Measurements from ENCODE around the gene CAPN15. TPM values are rescaled to one million over a fixed set of nuclear protein-coding genes. Genes with fewer than 3 reads are reported as not detected.

CAPN15 gene
- total RNA-seq, 1 experiment from 2014 or later: 7.1 TPM

DNA sequence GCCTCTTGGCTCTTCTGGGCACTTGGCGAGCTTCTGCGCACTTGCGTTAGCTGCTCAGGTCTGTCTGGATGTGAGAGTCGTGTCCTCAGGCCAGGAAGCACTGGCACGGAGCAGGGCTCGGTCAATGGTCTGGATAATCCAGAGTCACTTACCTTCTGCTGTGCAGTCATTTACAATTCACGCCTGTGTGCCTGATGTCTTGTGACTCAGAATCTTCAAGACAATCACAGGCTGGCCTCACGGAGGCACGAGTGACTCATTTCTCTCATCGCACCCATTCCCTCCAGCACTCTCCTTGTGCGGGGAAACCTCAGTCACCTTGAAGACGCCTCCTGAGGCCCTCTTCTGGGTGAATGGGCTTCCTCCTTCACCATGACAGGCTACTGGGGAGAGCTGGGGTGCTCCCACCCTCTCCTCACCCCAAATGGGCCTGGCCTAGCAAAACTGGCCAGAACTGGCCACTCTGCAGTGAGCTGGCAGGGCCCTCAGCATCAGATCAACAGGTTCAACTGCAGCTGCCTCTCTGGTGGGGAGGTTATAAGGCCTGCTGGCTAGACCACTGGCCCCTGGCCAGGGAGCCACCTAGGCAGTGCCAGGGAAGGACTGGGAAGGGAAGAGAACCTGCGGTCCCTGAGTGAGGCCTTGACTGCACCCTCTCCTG lies 1.9 kb upstream of the CAPN15 start:
- peak; percentile 89 for DNase-seq (ENCODE audit: low read depth)

DNA sequence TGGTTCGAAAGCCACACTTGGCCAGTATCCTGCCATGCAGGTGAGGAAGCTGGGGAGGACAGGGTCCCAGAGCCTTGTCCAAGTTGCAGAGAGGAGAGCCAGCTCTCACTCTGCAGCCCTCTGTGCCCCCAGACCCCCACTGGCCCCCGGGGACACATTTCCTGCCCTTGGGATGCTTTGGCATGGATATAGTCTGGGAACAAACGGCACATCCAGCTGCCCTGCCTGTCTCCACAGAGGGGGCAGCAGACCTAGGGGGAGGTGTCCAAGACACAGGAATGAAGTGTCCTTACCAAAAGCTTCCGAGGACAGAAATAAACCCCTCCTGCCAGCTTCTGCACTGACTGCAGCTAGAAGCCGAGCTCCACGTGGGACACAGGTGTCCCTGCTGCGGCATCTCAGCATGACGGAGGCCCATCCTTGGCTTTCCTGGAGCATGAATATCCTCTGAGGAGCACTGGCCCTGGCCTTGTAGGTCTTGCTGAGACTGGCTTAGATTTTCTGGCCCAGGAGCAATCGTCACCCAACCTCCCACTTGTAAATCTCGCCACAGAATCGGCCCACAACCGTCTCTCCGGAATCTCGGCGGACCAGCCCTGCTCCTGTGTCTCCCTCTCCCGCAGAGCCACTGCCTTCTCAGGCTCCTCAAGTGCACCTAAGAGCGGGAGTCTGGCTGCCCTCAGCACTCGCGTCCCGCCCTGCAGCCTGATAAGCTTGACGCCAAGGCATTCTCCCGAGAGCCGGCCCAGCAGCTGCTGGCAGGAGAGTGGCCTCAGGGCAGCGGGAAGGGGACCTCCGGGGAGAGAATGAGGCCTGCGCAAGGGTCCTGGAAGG lies 1.1 kb upstream of the CAPN15 start:
- DNase-seq (ENCODE audit: low read depth): peak; percentile 53

DNA sequence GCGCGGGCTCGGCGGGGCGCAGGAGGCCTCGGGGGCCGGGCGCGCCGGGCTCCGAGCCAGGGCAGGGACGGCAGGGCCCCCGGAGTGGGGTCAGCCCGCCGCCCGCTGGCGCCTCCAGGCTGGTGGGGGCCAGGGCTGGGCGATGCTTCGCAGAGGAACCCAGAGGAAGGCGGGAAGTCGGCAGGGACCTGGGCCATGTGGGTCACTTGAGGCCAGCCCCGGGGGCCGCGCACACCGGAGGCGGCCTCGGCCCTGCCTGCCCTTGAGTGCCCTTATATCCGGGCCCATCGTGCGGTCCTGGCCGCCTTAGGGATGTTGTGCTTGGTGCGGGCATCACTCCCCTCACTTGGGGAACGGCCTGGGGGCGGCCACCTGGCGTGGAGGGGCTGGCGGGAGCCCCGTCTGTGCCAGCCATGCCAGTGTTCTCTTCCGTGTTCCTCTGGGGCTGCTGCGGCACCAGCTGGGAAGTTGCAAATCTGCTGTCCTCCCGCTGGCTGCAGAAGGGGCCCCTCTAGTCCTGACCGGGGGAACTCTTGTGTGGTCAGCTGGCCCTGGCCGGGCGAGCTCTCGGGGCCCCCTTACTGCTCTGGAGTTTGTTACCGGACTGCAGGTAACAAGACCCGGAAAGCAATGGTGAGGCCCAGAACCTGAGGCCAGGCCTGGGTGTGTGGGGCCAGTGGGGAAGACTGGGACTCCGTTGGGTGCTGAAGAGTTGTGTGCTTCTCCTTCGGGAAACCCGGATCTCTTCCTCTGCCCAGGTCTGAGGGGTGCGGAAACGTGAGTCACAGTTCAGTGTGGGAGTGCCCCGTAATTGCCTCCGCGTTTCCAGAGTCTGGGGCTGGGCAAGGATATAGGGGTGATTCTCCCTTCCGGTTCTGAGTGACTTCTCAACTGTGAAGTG lies 849 bp downstream of the CAPN15 start:
- DNase-seq (ENCODE audit: low read depth): peak; percentile 77

DNA sequence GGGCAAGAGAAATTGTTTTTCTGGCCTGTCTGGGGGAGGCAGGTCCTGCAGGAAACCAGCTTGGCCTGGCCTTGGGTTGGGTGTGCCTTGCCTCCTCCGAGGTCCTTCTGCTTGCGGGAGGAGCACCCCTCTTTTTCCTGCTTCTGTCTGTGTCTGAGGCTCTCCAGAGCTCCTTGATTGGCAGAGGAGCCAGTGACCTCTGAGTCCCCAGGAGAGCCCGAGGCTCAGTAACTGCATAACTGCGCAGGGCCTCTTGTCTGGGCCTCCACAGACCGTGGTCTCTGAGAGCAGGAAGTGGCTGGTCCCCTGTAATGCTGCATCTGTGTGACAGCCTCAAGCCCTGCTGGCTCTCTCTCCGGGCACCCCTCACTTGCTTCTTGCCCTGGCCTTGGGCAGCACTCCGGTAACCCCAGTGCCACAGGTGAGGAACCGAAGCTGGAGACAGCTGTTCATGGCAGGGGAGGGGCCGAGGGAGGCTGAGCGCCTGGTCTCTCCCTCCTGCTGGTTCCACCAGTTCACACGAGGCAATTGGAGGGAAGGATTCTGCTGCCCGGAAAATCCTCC lies 1.6 kb downstream of the CAPN15 start:
- no peak for DNase-seq (ENCODE audit: low read depth)

DNA sequence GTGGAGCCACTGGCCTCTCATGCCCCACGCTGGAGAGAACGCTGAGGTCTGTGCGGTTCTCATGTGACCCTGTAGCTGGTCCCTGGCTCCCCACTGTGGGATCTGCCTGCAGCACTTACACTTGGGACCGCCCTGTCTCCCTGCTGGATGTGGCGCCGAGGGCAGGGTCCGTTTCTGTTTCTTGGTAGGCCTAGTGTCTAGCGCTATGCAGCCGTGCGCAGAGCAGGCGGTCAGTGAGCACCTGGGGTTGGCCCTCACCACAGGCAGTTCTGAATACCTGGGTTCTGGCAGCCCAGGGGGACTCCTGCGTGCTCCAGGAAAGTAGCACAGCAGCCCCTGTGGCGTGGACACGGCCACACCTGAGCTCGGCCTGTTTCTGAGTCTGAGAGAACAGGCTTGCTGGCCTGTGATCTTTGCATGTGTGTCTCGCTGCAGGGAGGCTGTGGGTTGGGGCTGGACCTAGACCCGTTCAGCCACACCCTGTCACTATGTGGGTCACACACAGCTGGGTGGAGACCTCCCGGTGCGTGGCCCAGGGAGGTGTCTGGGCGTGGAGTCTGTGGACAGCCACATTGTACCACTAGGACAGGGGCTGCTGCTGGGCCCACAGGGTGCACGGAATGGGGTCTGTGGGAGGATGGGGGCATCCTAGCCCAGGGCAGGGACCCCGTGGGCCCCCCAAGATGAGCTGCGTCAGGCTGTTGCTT lies 2.8 kb downstream of the CAPN15 start:
- no peak for DNase-seq (ENCODE audit: low read depth)

DNA sequence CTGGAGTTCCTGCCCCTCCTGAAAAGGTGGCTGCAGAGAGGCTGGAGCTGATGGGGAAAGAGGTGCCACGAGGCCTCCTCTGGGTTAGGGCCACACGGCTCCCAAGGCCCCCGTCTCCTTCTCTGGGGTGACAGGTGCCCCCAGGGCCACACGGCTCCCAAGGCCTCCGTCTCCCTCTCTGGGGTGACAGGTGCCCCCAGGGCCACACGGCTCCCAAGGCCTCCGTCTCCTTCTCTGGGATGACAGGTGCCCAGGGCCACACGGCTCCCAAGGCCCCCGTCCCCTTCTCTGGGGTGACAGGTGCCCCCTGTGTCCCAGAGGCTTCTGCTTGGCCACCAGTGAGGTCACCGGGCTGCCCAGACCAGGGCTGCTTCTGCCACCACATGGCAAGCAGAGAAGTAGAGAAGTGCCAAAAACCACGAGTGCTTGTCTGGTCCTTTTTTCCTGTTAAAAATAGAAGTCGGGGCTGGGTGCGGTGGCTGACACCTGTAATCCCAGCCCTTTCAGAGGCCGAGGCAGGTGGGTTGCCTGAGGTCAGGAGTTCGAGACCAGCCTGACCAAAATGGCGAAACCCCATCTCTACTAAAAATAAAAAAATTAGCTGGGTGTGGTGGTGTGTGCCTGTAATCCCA lies 4.1 kb downstream of the CAPN15 start:
- DNase-seq (ENCODE audit: low read depth): no peak

DNA sequence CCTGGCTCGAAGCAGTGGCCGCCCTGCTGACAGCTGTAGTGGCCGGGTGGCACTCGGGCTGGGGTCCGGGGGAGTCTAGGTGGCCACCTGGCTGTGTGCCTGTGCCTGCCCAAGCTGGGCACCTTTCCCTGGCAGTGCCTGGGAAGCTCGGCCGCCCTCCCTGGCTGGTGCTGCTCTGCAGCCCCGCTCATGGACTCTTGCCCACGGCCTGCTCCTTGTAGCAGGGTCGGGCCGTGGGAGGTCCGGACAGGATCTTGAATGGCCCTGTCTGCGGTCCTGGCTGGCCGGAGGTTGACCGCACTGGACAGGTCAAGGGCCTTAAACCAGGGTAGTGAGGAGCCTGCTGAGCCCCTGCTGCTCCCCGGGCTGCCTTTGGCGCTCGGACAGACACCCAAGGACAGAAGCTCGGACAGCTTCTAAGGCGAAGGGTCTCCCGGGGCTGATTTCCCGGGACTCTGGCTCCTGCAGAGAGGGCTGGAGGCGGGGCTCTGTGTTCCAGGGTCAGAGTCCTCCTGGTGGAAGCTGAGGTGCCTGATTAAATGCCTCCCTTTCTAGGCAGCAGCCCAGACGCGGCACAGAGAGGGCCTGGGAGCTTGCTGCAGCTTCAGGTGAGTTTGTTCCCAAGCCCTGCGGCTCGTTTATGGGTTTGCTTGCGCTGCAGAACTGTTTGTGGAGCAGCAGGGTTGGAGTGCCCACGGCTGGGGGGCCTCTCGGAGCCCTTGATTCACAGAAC lies 6.0 kb downstream of the CAPN15 start:
- no peak for DNase-seq (ENCODE audit: low read depth)

DNA sequence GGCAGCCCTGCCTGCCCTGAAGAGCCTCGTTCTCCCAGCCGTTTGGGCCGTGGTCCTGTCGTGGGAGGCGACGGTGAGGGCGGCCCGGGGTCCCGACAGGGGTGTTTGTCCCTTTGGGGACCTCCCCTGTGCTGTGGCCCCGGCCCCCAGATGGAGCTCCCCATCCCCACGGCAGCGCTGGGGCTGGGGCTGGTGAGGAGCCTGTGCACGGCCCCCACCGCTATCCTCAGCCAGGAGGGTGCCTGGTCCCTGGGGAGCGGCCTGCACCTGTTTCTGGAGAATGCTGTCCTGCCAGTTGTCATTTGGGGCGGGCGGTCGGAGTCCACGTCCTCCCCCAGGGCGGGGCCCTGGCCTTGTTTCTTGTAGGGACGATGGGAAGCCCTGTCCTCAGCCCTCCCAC lies 6.6 kb downstream of the CAPN15 start:
- DNase-seq (ENCODE audit: low read depth): no peak

DNA sequence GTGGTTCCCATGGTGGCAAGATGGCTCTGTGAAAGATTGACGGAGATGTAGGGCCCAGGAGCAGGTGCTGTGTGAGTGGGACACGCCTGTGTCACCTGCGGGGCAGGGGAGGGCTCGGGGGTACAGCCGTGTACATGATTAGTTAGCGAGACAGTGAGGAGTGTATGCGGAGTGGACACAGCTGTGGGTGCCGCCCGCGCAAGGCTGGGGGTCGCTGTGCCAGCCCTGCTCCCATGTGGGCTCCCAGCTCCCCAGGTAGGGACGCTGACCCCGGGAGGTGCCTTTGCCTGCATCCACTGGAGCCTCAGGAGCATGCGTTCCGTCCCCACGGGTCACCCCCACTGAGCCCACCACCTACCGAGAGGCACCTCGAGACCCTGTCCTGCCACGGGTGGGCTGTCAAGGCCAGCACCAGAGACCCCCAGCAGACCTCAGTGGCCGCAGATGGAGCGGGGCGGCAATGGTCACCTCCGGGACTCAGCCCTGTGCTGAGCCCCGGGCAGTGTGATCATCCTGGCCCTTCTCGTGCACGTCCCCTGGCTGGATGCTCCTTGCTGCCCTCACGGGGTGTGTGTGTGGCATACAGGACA lies 7.4 kb downstream of the CAPN15 start:
- DNase-seq (ENCODE audit: low read depth): no peak

DNA sequence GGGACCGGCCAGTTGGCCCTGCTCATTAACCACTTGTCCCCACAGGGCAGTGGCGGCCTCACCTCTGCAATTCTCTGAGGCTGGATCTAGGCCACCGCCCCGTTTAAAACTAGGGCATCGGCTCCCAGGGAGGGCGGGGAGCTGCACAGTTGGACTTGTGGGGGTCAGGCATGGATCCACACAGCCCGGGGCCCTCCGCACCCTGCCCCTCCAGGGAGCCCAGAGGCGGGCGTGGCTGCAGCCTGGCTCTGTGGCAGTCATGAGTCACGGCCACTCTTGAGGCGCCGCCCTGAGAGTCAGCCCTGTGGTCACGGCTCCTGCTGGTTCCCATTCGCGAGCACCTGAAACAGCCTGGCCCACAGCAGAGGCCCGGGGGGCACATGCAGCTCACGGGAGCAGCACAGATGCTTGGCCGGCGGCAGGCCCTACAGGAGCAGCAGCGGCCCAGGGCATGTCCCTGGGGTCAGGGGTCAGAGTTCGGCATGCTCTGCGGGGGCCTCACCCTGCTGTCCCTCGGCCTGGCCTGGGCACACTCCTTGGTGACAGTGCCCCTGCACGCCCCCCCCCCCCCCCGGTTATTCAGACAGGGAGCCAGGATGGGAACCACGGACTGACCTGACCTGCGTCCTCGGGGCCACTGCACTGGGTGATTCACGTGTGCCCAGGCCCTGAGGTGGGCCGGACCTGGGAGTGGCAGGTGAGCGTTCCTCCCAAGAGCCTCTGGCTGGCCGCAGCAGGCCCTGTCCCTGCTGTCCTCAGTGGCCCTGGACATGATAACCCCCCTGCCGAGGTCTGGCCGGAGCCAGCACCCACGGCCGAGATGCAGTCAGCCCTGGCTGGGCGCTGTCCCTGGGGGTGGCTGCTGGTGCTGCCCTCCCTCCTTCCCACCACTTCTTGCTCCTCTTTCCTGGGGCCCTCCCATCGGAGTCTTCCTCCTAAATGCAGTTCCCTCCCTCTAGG lies 8.2 kb downstream of the CAPN15 start:
- DNase-seq (ENCODE audit: low read depth): peak; percentile 87

DNA sequence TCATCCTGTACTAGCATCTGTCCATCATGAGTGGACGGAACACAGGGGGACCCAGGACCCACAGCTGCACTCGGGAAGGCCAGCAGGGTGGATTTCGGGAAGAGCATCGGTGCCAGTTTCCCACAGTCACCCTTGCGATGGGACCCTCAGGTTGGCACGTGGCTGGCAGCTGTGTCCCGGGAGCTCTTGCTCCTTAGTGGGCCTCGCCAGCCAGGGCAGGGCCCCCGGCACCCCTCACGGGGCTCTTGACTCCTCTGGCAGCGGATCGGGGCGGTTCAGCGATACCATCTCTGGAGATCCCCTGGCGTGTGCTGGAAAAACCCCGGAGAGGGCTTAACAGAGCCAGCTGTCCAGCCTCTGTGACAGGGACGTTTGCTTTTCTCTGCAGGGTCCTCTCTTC lies 9.2 kb downstream of the CAPN15 start:
- no peak for DNase-seq (ENCODE audit: low read depth)

DNA sequence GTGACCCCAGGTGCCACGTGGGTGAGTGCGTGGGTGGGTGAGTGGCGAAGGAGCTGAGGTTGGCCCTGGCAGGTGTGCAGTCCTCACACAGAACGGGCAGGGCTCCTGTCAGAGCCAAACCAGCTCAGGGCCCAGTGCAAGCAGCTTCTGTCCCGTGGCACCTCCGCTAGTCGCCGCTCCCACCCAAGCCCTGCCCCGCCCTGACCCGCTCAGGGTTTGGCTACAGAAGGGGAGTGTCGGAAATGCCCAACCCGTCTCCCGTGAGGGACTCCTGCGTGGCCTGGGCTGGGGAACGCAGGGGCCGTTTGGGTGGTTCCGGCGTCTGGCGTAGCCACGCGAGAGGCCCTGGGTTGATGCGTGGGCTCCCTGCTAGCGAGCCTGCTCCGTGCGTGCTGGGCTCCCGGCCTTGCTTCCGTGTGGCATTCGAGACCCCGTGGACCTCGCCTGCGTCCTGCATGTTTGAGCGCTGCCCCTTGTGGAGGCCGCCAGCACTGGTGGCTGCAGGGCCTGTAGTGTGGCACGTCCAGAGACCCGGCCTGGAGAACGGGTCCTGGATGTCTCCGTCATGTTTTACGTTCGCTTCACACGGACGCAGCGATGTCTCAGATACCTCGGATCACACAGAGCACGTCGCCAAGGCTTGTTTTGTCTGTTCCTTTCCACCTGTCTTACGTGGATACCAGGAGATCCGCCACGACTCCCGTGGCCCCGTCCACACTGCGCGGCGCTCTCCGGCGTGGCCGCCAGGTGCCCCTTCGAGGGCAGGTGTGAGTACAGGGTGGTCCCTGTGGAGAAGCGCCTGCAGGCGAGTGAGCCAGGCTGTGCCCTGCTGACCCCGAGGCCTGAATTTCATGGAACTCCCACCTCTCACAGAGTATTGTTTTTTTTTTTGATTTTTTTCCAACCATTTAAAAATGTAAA lies 10.2 kb downstream of the CAPN15 start:
- no peak for DNase-seq (ENCODE audit: low read depth)

DNA sequence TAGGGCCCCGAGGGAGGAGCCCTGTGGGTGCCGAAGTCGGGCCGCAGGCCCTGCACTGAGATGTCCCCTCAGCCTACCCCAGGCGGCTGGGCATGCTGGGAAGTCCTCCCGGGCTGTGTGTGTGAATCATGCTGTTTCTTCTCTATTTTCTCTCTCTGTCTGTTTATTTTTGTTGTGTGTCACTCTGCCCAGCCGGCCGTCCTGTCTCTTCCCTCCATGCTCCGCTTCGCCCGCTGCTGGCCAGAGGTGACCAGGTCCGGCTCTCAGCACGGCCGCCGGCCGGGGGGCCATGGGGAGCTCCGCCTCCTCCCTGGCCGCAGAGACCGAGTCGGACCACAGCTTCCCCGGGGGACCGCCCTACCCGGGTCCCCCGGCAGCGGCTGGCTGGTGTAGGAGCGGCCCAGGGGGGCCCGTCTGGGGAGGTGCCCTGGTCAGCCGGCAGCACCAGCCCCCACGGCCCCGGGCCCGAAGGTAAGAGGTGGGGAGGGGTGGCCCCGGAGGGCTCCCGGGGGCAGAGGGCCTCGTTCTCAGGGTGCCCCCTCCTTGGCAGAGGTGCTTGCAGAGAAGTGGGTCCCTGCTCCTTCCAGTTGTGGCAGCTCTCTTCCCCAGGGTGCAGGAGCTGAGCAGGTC lies 12.5 kb downstream of the CAPN15 start:
- no peak for DNase-seq (ENCODE audit: low read depth)

DNA sequence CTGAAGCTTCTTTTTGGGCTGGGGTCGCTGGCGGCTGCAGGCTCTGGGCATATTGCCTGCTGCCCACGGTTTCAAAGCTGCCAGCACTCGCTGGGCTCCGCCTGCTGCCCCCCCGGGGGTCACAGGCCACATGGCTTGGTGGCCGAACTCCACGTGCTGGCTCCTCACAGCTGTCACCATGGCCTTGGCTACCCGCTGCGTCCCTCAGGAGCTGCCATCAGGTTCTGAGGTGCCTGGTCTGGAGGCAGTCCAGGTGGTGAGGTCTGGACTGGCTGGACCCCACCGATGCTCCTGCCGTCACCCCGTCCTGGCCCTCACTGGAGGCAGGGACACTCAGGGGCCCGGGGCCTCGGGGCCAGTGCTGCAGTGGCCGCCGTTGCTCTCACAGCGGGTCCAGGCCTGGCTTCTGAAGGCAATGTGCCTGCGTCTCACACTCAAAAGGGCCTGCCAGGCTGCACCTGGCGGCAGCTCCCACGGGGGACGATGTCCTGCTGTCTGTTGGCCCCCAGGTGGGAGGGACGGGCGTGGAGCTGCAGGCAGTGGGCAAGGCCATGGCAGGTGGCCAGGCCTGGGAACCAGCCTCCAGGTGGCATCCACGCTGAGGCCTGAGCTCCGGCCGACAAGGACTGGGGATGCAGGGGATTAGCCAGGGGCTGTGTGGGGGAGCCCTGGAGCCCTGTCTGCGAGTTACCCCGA lies 13.3 kb downstream of the CAPN15 start:
- DNase-seq (ENCODE audit: low read depth): no peak

DNA sequence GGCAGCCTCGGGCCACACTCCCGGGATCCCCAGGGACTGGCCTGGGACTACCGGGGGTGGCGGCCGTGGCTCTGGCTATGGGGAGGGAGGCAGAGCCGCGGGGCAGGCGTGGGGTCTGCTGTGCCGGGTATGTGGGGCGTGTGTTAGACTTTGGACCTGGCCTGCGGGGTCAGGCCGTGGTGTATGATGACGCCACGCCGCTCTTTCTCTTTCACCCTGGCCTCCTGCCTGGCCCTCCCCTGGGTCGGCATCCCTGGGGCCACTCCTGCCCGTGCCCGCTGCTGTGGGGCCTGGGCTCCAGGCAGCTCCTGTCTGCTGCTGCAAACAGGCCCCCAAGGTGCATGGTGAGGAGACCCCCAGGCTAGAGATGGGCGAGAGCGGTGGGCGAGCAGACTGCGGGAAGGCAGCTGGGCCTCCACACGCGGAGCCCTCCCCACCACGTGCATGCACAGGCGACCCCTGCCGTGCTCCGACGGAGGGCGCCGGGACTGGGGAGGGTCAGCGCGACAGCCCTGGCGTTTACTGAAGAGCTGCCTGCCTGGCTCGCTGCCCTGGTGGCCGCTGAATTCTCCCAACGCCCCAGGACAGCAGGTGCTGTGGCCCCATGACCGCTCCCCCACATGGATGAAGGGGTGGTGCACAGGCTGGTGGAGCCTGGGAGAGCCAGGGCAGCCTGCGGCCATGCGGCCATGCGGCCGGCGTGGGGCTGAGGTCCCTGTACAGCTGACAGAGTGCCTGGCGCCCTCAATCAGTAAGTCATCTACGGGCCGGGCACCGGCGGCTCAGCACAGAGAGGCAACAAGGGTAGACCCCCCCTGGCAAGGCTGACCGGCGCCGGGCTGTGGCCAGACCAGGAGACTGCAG lies 16.0 kb downstream of the CAPN15 start:
- no peak for DNase-seq (ENCODE audit: low read depth)

All from RPMI7951 (cell line).